Erythroblast (primary cell): ENCODE measurements around the gene SRP14.

Source experiments
- DNase-seq, 2 experiments: peaks; one replicate each; lab custom pipeline; 2025; lab: John Stamatoyannopoulos, UW
- GATA1 ChIP-seq: IDR thresholded peaks from 2 replicates; pipeline ENCODE4 v1.6.1; 2011; ENCODE audit warnings: low read depth, mild to moderate bottlenecking, control low read depth, low read length, moderate library complexity
- POLR2A ChIP-seq: IDR thresholded peaks from 2 replicates; pipeline ENCODE4 v1.6.1; 2011; ENCODE audit warnings: mild to moderate bottlenecking, low read length

SRP14 gene

GRCh38 chr15:40072216-40072990 lies 33.4 kb upstream of the SRP14 start:
- TF ChIP-seq POLR2A (no peak), GATA1 (no peak)
- DNase-seq = no peak

GRCh38 chr15:40070608-40071218 lies 31.7 kb upstream of the SRP14 start:
- DNase-seq = no peak

GRCh38 chr15:40070166-40070557 lies 31.2 kb upstream of the SRP14 start:
- no peak for DNase-seq
- TF ChIP-seq GATA1 (no peak), POLR2A (no peak)

More at GRCh38 chr15:40070608-40071218, 31.7 kb upstream of the SRP14 start:
- TF ChIP-seq GATA1 (no peak), POLR2A (no peak)

GRCh38 chr15:40069178-40070165 lies 30.5 kb upstream of the SRP14 start:
- DNase-seq = no peak
- TF ChIP-seq GATA1 (no peak), POLR2A (no peak)

- no peak for TF ChIP-seq POLR2A
- TF ChIP-seq GATA1 = no peak
- no peak for DNase-seq
Measured at GRCh38 chr15:40067921-40068624, 29.1 kb upstream of the SRP14 start.

GRCh38 chr15:40066589-40066988 lies 27.6 kb upstream of the SRP14 start:
- DNase-seq = no peak
- TF ChIP-seq GATA1 (no peak), POLR2A (no peak)

GRCh38 chr15:40065166-40065565 lies 26.2 kb upstream of the SRP14 start:
- TF ChIP-seq GATA1 (no peak), POLR2A (no peak)
- DNase-seq = no peak

- no peak for DNase-seq
- no peak for TF ChIP-seq POLR2A
- no peak for TF ChIP-seq GATA1
Measured at GRCh38 chr15:40064231-40064894, 25.4 kb upstream of the SRP14 start.

- TF ChIP-seq POLR2A (no peak), GATA1 (no peak)
- no peak for DNase-seq
Measured at GRCh38 chr15:40063563-40064011, 24.6 kb upstream of the SRP14 start.

- no peak for TF ChIP-seq POLR2A
- no peak for TF ChIP-seq GATA1
- DNase-seq = no peak
Measured at GRCh38 chr15:40062816-40063562, 24.0 kb upstream of the SRP14 start.

GRCh38 chr15:40061212-40061901 lies 22.4 kb upstream of the SRP14 start:
- TF ChIP-seq POLR2A (no peak), GATA1 (no peak)
- no peak for DNase-seq
